ENCODE results near the gene SHC2. TPM values are rescaled to one million over a fixed set of nuclear protein-coding genes. Genes with fewer than 3 reads are reported as not detected.

SHC2 gene
- polyA plus RNA-seq, 1 of the 3 experiments (the other 2 are of a cell fraction), result 0.64 TPM

GRCh38 chr19:389255-389934 is 71.4 kb downstream of the SHC2 start:
- Histone ChIP-seq H3K4me2 (no peak overlapping the region), H3K9me2 (no peaks in the 10 kb centered on the region), H3K4me1 (ENCODE audit: control insufficient read depth in 1 of 2, insufficient read depth in 2 of 2, low read depth in 1 of 2, low read length in 1 of 2) (peaks cover 0 to 3% of the 10 kb centered on the region in 2 experiments; a peak in 1 of 4 replicates), H3K27ac (ENCODE audit: low read depth in 2 of 2, low read length in 1 of 2) (no peak overlapping the region), H4K20me1 (ENCODE audit: insufficient read depth) (no peaks in the 10 kb centered on the region), H3K9ac (no peak overlapping the region), H3K36me3 (replicated peaks in 1 of 2; ENCODE audit: control insufficient read depth in 1 of 2, insufficient read depth in 2 of 2, low read length in 1 of 2) (no peaks in the 10 kb centered on the region), H3K79me2 (ENCODE audit: insufficient read depth) (no peaks in the 10 kb centered on the region), H3F3A (replicated peaks; ENCODE audit: insufficient read depth) (peaks cover 13% of the 10 kb centered on the region), H2AFZ (ENCODE audit: low read depth) (no peak overlapping the region), H3K4me3 (ENCODE audit: low read depth in 2 of 2, low read length in 1 of 2) (no peak overlapping the region), H3K27me3 (ENCODE audit: insufficient read depth) (no peaks in the 10 kb centered on the region), H3K9me3 (no peaks in the 10 kb centered on the region)
- POLR2A ChIA-PET, result no interaction called here
- TF ChIP-seq ELF1 (IDR thresholded peaks at IDR 0.05) (no peak), EP300 (IDR thresholded peaks at IDR 0.05; ENCODE audit: borderline replicate concordance in 1 of 2, low read depth in 1 of 2, low read length in 1 of 2) (no peak), RXRA (IDR thresholded peaks at IDR 0.05; ENCODE audit: borderline replicate concordance, low read depth) (no peak), CHD2 (IDR thresholded peaks at IDR 0.05; ENCODE audit: low read length, partially characterized antibody) (no peak), POLR2AphosphoS5 (IDR thresholded peaks at IDR 0.05; ENCODE audit: low read depth, low read length) (no peak), TAF1 (IDR thresholded peaks at IDR 0.05; ENCODE audit: borderline replicate concordance, low read depth, low read length) (no peak), RFX5 (IDR thresholded peaks at IDR 0.05; ENCODE audit: low read length) (no peak), RCOR1 (IDR thresholded peaks at IDR 0.05; ENCODE audit: low read length) (no peak), GATA2 (CRISPR knock-in tag; IDR thresholded peaks at IDR 0.05) (no peak)
- DNase-seq, result no peak
- WGBS (ENCODE audit: low lambda C conversion rate), result 78% methylated on average over 8 of the region's 21 CpGs
- CTCF ChIA-PET, result no interaction called here

DNA sequence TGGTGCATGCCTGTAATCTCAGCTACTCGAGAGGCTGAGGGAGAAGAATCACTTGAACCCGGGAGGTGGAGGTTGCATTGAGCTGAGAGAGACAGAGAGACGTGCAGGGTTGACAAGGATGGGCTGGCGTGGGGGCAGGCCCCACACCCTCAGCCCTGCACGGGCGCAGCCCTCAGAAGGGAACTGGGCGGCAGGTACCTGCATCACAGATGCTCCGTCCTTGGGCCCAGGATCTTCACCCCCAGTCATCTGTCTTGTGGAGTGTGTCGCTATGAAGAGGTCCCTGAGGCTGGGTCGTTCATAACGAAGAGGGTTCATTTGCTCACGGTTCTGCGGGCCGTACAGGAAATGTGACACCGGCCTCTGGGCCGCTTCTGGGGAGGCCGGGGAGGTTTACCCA is 72.1 kb downstream of the SHC2 start:
- WGBS (ENCODE audit: low lambda C conversion rate), result 69% methylated on average over 3 of the region's 17 CpGs
- CTCF ChIA-PET, result interaction anchor here (1.0 kb wide), 1 partner anchor 122 kb away, joined by 4 read pairs; no protein-coding TSS in a partner anchor
- H3K4me3 ChIP-seq (ENCODE audit: low read depth in 2 of 2, low read length in 1 of 2), result no peak overlapping the region

DNA sequence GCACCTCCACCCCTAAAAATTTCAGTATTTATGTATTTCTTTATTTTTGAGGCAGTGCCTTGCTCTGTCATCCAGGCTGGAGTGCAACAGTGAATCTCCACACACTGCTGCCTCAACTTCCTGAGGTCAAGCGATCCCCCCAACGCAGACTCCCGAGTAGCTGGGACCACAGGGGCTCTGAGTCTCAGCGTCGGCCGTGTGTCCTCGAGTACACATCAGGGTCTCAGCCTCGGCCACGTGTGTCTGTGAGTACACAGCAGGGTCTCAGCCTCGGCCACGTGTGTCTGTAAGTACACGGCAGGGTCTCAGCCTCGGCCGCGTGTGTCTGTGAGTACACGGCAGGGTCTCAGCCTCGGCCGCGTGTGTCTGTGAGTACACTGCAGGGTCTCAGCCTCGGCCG is 73.1 kb downstream of the SHC2 start:
- H2AFZ ChIP-seq (ENCODE audit: low read depth), result no peak overlapping the region
- no peak overlapping the region for H3K9ac ChIP-seq
- no peaks in the 10 kb centered on the region for H3K36me3 ChIP-seq (replicated peaks in 1 of 2; ENCODE audit: control insufficient read depth in 1 of 2, insufficient read depth in 2 of 2, low read length in 1 of 2)
- no peaks in the 10 kb centered on the region for H3K27me3 ChIP-seq (ENCODE audit: insufficient read depth)
- H3K9me3 ChIP-seq, result no peaks in the 10 kb centered on the region
- TF ChIP-seq MEF2A (IDR thresholded peaks at IDR 0.05; ENCODE audit: borderline replicate concordance, low read depth) (no peak), USF2 (IDR thresholded peaks at IDR 0.05; ENCODE audit: borderline replicate concordance, low read depth, low read length) (no peak), TEAD4 (IDR thresholded peaks at IDR 0.05; ENCODE audit: borderline replicate concordance, insufficient read depth) (no peak), PBX3 (IDR thresholded peaks at IDR 0.05) (no peak), RAD21 (IDR thresholded peaks at IDR 0.05; ENCODE audit: low read length) (no peak), RXRA (IDR thresholded peaks at IDR 0.05; ENCODE audit: borderline replicate concordance, low read depth) (no peak), EP300 (IDR thresholded peaks at IDR 0.05; ENCODE audit: borderline replicate concordance in 1 of 2, low read depth in 1 of 2, low read length in 1 of 2) (no peak), YY1 (IDR thresholded peaks at IDR 0.05; ENCODE audit: low read depth) (no peak), NRF1 (IDR thresholded peaks at IDR 0.05; ENCODE audit: low read depth, low read length) (no peak), POLR2AphosphoS5 (IDR thresholded peaks at IDR 0.05; ENCODE audit: low read depth, low read length) (no peak), GABPA (IDR thresholded peaks at IDR 0.05; ENCODE audit: low read depth) (no peak), SMC3 (IDR thresholded peaks at IDR 0.05; ENCODE audit: low read depth, low read length) (no peak), EZH2phosphoT487 (IDR thresholded peaks at IDR 0.05; ENCODE audit: borderline replicate concordance, low read depth) (no peak), TAF1 (IDR thresholded peaks at IDR 0.05; ENCODE audit: borderline replicate concordance, low read depth, low read length) (no peak), GATA2 (CRISPR knock-in tag; IDR thresholded peaks at IDR 0.05) (no peak)
- H3K4me1 ChIP-seq (ENCODE audit: control insufficient read depth in 1 of 2, insufficient read depth in 2 of 2, low read depth in 1 of 2, low read length in 1 of 2), result peaks cover 0 to 3% of the 10 kb centered on the region in 2 experiments; a peak in 1 of 4 replicates
- DNase-seq, result no peak
- no peaks in the 10 kb centered on the region for H3K79me2 ChIP-seq (ENCODE audit: insufficient read depth)
- no peak overlapping the region for H3K27ac ChIP-seq (ENCODE audit: low read depth in 2 of 2, low read length in 1 of 2)
- H3K9me2 ChIP-seq, result no peaks in the 10 kb centered on the region
- ChIA-PET POLR2A (no interaction called here), CTCF (interaction anchor here (1.0 kb wide), 1 partner anchor 123 kb away, joined by 4 read pairs; no protein-coding TSS in a partner anchor)
- no peak overlapping the region for H3K4me3 ChIP-seq (ENCODE audit: low read depth in 2 of 2, low read length in 1 of 2)
- H3K4me2 ChIP-seq, result no peak overlapping the region
- H4K20me1 ChIP-seq (ENCODE audit: insufficient read depth), result no peaks in the 10 kb centered on the region
- 68% methylated on average over 15 of the region's 21 CpGs for WGBS (ENCODE audit: low lambda C conversion rate)
- no peaks in the 10 kb centered on the region for H3F3A ChIP-seq (replicated peaks; ENCODE audit: insufficient read depth)

More for the DNA sequence above, 72.1 kb downstream of the SHC2 start:
- Histone ChIP-seq H2AFZ (ENCODE audit: low read depth) (no peak overlapping the region), H3K9me2 (no peaks in the 10 kb centered on the region), H3K4me1 (ENCODE audit: control insufficient read depth in 1 of 2, insufficient read depth in 2 of 2, low read depth in 1 of 2, low read length in 1 of 2) (peaks cover 0 to 3% of the 10 kb centered on the region in 2 experiments; a peak in 1 of 4 replicates), H3K36me3 (replicated peaks in 1 of 2; ENCODE audit: control insufficient read depth in 1 of 2, insufficient read depth in 2 of 2, low read length in 1 of 2) (no peaks in the 10 kb centered on the region), H3K27ac (ENCODE audit: low read depth in 2 of 2, low read length in 1 of 2) (no peak overlapping the region), H3K9ac (no peak overlapping the region), H4K20me1 (ENCODE audit: insufficient read depth) (no peaks in the 10 kb centered on the region), H3K79me2 (ENCODE audit: insufficient read depth) (no peaks in the 10 kb centered on the region), H3F3A (replicated peaks; ENCODE audit: insufficient read depth) (peaks cover 8% of the 10 kb centered on the region), H3K9me3 (no peaks in the 10 kb centered on the region), H3K27me3 (ENCODE audit: insufficient read depth) (no peaks in the 10 kb centered on the region), H3K4me2 (no peak overlapping the region)
- no peak for TF ChIP-seq GATA2 (CRISPR knock-in tag; IDR thresholded peaks at IDR 0.05)
- DNase-seq, result no peak
- POLR2A ChIA-PET, result no interaction called here
